Ovary (tissue), 3 donors: ENCODE data around the gene TMPRSS7.

Experiments
- CTCF ChIP-seq, 3 donors: fragments of 450-650 bp in 2 of 3; fragments of 200-600 bp in 1 of 3; IDR thresholded peaks; one replicate each; pipeline versions ENCODE4 v1.5.1 to v1.8.0; 2016 to 2022; ENCODE audit warnings: antibody characterized with exemption in 3 of 3, mild to moderate bottlenecking in 1 of 3
- POLR2A ChIP-seq: fragments of 450-650 bp; IDR thresholded peaks from one replicate; pipeline ENCODE4 v1.6.1; 2017; ENCODE audit warnings: antibody characterized with exemption, mild to moderate bottlenecking, moderate library complexity
- donor health status: DM: no; HTN: no; CAD: no.

DNA sequence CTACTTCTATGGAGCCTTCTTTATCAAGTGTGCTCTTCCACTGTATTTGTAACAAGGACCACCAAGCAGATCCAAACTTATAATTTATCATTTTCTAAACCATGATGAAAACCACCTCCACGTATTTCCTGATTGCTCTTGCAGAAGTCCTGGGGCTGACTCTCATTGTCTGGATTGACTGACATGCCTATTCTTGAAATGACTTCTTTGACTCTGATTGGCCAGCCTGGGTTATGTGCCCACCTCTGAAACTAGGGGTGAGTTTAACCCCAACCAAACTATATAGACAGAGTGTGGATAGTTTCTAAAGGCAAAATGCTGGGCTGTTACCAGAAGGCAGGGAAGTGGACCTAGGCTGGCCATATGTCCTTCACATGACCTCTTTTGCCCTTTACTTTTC is 12.7 kb downstream of the TMPRSS7 start:
- TF ChIP-seq CTCF (IDR thresholded peaks at IDR 0.05) = no peak
- no peak for TF ChIP-seq POLR2A
